GM12878 (cell line): ENCODE measurements around the gene PLA2G2C. TPM values are rescaled to one million over a fixed set of nuclear protein-coding genes. Genes with fewer than 3 reads are reported as not detected.

ENCODE experiments used
- ATF7 ChIP-seq: fragments of 450-650 bp; IDR thresholded peaks from 2 replicates; pipeline ENCODE4 v1.6.1; 2016; ENCODE audit warnings: low read depth, mild to moderate bottlenecking
- BMI1 ChIP-seq: fragments of 450-650 bp; IDR thresholded peaks from 2 replicates; pipeline ENCODE4 v1.6.1; 2016; ENCODE audit warnings: mild to moderate bottlenecking, moderate library complexity, borderline replicate concordance
- CBX3 ChIP-seq: fragments of 200-600 bp; sonication (generic); IDR thresholded peaks from 2 replicates; pipeline ENCODE4 v1.6.1; 2016; ENCODE audit warnings: low read depth, borderline replicate concordance
- ESRRA ChIP-seq: IDR thresholded peaks from 2 replicates; pipeline ENCODE4 v1.6.1; 2012; ENCODE audit warnings: mild to moderate bottlenecking, low read length, improper control_type of control experiment
- EZH2 ChIP-seq: IDR thresholded peaks from 2 replicates; pipeline ENCODE4 v1.6.1; 2012; ENCODE audit warnings: low read depth, mild to moderate bottlenecking, control low read depth, inconsistent platforms, low read length, borderline replicate concordance; ENCODE audit not compliant: control insufficient read depth
- FOS ChIP-seq: IDR thresholded peaks from 3 replicates; pipeline ENCODE4 v1.6.1; 2011; ENCODE audit warnings: borderline replicate concordance; ENCODE audit not compliant: insufficient read length; ENCODE audit errors: extremely low read depth
- JUNB ChIP-seq: IDR thresholded peaks from 2 replicates; pipeline ENCODE4 v1.6.1; 2016; ENCODE audit warnings: antibody characterized with exemption, mild to moderate bottlenecking
- KLF5 ChIP-seq: fragments of 450-650 bp; IDR thresholded peaks from 2 replicates; pipeline ENCODE4 v1.6.1; 2014; ENCODE audit warnings: mild to moderate bottlenecking; ENCODE audit not compliant: partially characterized antibody
- LARP7 ChIP-seq: fragments of 450-650 bp; IDR thresholded peaks from 2 replicates; pipeline ENCODE4 v1.6.1; 2017; ENCODE audit warnings: mild to moderate bottlenecking
- MEF2B ChIP-seq: fragments of 450-650 bp; IDR thresholded peaks from 2 replicates; pipeline ENCODE4 v1.6.1; 2018; ENCODE audit warnings: mild to moderate bottlenecking, moderate library complexity; ENCODE audit not compliant: partially characterized antibody, poor library complexity, severe bottlenecking
- MXI1 ChIP-seq: fragments of 150-350 bp; IDR thresholded peaks from 2 replicates; pipeline ENCODE4 v1.6.1; 2011; ENCODE audit warnings: low read depth, mild to moderate bottlenecking, inconsistent platforms, low read length, improper control_type of control experiment
- NFYA ChIP-seq: IDR thresholded peaks from 2 replicates; pipeline ENCODE4 v1.6.1; 2011; ENCODE audit warnings: low read depth, mild to moderate bottlenecking, low read length, improper control_type of control experiment, borderline replicate concordance
- PAX5 ChIP-seq: IDR thresholded peaks from 2 replicates; pipeline ENCODE4 v1.6.1; 2011; ENCODE audit warnings: low read depth, low read length, borderline replicate concordance
- RFX5 ChIP-seq: IDR thresholded peaks from 2 replicates; pipeline ENCODE4 v1.6.1; 2011; ENCODE audit warnings: low read depth, low read length, improper control_type of control experiment
- SMAD5 ChIP-seq: IDR thresholded peaks from 2 replicates; pipeline ENCODE4 v1.6.1; 2016; ENCODE audit warnings: antibody characterized with exemption, low read depth
- SPI1 ChIP-seq: IDR thresholded peaks from 2 replicates; pipeline ENCODE4 v1.6.1; 2011; ENCODE audit warnings: low read depth, mild to moderate bottlenecking, low read length, moderate library complexity, borderline replicate concordance; ENCODE audit not compliant: insufficient read depth
- STAT3 ChIP-seq: IDR thresholded peaks from 2 replicates; pipeline ENCODE4 v1.6.1; 2011; ENCODE audit warnings: low read depth, low read length, improper control_type of control experiment
- ZNF207 ChIP-seq: fragments of 450-650 bp; IDR thresholded peaks from 2 replicates; pipeline ENCODE4 v1.6.1; 2014; ENCODE audit warnings: antibody characterized with exemption, mild to moderate bottlenecking, borderline replicate concordance
- polyA plus RNA-seq, 11 experiments: library from polyadenylated mRNA; depleted of rRNA in 4 of 11; unstranded in 6 of 11; stranded (reverse) in 5 of 11; fragments of >200 nt; fragmentation: Nextera tagmentation in 4 of 11; fragmentation: Illumina TruSeq in 1 of 11; extraction: Ambion mirVana in 4 of 11; extraction: Trizol in 1 of 11; gene quantifications; 1 replicate in 1 of 11; 2 replicates in 10 of 11; pipeline versions ENCODE4 v1.2.1 to v1.2.3, GENCODE V29; 2011 to 2016; ENCODE audit warnings: inconsistent platforms in 2 of 11, missing spikeins in 2 of 11, low read depth in 1 of 11
- total RNA-seq, 4 experiments: library from RNA; depleted of rRNA in 3 of 4; stranded (reverse); fragments of >200 nt in 3 of 4; fragmentation: Illumina TruSeq in 1 of 4; extraction: Trizol in 1 of 4; gene quantifications; 2 replicates each; pipeline versions ENCODE4 v1.2.1 to v1.2.3, GENCODE V29; 2013 to 2021
- TF ChIP-seq, protein P1 (sequence below): fragments of 450-650 bp; IDR thresholded peaks from 2 replicates; pipeline ENCODE4 v1.6.1; 2017; ENCODE audit warnings: mild to moderate bottlenecking, moderate library complexity
- TF ChIP-seq, protein P2 (sequence below): fragments of 450-650 bp; IDR thresholded peaks from 2 replicates; pipeline ENCODE4 v1.6.1; 2017; ENCODE audit warnings: mild to moderate bottlenecking, low read depth, inconsistent platforms; ENCODE audit not compliant: poor library complexity, severe bottlenecking
- TF ChIP-seq, protein P3 (sequence below): IDR thresholded peaks from 2 replicates; pipeline ENCODE4 v1.6.1; 2011; ENCODE audit warnings: borderline replicate concordance, low read depth, mild to moderate bottlenecking, moderate library complexity, mixed read lengths, low read length; ENCODE audit not compliant: insufficient read depth; ENCODE audit errors: extremely low read length

The PLA2G2C gene
- total and polyA plus RNA-seq, 10 of the 15 experiments (the other 5 are each of a cell fraction or from before 2014, with no cell fraction given) = 0.05 TPM; not detected in 9

DNA sequence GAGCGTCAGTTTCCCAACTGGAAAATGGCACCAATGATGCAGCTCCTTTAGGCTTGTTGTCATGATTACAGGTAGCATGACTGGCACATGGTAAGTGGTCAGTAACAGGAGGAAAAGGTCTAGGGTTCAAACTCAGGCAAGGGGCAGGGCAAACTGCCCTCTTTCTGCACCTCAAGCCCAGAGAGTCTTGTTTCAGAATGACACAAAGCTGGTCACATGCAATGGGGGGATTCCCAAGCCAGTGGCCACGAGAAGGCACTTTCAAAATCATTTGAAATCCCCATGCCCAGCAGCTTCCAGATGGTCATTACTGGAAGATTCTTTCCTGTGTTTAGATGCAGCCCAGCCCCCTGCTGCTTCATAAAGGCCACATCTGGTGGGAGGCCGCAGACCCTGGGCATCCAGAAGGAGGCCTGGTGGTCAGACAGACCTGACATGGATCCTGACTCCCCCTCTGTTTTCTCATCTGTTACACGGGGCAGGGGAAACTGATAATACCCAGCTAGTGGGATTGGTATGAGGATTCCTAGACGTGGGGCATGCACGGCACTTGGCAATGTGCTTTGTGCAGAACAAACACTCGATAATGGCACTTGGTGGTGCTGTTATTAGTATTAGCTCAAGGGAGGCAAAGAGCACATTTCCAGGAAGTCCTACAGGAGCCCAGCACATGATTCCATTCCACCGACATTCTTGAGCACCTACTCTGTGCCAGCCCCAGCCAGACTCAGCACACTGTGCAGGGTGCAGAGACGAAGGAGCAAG is 60.1 kb downstream of the PLA2G2C start (continued):
- TF ChIP-seq NFYA (no peak), STAT3 (peak; percentile 55; the same call in 1 of the 2 replicates), LARP7 (no peak), FOS (no peak), CBX3 (no peak), BMI1 (0 out of 2 replicates have a peak, but pooled peaks have one; percentile 20), ESRRA (no peak), SPI1 (no peak), MXI1 (no peak), SMAD5 (no peak), ZNF207 (no peak), KLF5 (peak; percentile 61), EZH2 (no peak), MEF2B (peak; percentile 20), RFX5 (no peak), PAX5 (peak; percentile 76), JUNB (peak; percentile 84), ATF7 (peak; percentile 69)
- TF ChIP-seq, protein P1, sequence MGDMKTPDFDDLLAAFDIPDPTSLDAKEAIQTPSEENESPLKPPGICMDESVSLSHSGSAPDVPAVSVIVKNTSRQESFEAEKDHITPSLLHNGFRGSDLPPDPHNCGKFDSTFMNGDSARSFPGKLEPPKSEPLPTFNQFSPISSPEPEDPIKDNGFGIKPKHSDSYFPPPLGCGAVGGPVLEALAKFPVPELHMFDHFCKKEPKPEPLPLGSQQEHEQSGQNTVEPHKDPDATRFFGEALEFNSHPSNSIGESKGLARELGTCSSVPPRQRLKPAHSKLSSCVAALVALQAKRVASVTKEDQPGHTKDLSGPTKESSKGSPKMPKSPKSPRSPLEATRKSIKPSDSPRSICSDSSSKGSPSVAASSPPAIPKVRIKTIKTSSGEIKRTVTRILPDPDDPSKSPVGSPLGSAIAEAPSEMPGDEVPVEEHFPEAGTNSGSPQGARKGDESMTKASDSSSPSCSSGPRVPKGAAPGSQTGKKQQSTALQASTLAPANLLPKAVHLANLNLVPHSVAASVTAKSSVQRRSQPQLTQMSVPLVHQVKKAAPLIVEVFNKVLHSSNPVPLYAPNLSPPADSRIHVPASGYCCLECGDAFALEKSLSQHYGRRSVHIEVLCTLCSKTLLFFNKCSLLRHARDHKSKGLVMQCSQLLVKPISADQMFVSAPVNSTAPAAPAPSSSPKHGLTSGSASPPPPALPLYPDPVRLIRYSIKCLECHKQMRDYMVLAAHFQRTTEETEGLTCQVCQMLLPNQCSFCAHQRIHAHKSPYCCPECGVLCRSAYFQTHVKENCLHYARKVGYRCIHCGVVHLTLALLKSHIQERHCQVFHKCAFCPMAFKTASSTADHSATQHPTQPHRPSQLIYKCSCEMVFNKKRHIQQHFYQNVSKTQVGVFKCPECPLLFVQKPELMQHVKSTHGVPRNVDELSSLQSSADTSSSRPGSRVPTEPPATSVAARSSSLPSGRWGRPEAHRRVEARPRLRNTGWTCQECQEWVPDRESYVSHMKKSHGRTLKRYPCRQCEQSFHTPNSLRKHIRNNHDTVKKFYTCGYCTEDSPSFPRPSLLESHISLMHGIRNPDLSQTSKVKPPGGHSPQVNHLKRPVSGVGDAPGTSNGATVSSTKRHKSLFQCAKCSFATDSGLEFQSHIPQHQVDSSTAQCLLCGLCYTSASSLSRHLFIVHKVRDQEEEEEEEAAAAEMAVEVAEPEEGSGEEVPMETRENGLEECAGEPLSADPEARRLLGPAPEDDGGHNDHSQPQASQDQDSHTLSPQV = no peak
- TF ChIP-seq, protein P2, sequence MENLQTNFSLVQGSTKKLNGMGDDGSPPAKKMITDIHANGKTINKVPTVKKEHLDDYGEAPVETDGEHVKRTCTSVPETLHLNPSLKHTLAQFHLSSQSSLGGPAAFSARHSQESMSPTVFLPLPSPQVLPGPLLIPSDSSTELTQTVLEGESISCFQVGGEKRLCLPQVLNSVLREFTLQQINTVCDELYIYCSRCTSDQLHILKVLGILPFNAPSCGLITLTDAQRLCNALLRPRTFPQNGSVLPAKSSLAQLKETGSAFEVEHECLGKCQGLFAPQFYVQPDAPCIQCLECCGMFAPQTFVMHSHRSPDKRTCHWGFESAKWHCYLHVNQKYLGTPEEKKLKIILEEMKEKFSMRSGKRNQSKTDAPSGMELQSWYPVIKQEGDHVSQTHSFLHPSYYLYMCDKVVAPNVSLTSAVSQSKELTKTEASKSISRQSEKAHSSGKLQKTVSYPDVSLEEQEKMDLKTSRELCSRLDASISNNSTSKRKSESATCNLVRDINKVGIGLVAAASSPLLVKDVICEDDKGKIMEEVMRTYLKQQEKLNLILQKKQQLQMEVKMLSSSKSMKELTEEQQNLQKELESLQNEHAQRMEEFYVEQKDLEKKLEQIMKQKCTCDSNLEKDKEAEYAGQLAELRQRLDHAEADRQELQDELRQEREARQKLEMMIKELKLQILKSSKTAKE = peak; percentile 81
- TF ChIP-seq, protein P3, sequence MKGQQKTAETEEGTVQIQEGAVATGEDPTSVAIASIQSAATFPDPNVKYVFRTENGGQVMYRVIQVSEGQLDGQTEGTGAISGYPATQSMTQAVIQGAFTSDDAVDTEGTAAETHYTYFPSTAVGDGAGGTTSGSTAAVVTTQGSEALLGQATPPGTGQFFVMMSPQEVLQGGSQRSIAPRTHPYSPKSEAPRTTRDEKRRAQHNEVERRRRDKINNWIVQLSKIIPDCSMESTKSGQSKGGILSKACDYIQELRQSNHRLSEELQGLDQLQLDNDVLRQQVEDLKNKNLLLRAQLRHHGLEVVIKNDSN = peak; percentile 30
